Heart left ventricle (tissue), 16 donors: ENCODE data around the gene ZDHHC24. TPM values are rescaled to one million over a fixed set of nuclear protein-coding genes. Genes with fewer than 3 reads are reported as not detected.

Experiments
- ATAC-seq, 4 donors: fragments of 200-7000 bp; cut with Tn5 transposase; one replicate each; pipeline ENCODE4 v1.9.1; 2020 to 2022; ENCODE audit warnings: moderate library complexity in 4 of 4, mild to moderate bottlenecking in 3 of 4, moderate number of reproducible peaks in 1 of 4
- DNase-seq, 5 donors: peaks; one replicate each; pipeline ENCODE4 v3.0.0-alpha.2; 2020
- H3K27ac ChIP-seq, 12 donors: fragments of 200-600 bp; sonication (generic) in 4 of 12; one replicate each; pipeline versions ENCODE4 v1.5.0 to v1.8.0; 2016 to 2022; ENCODE audit warnings: mild to moderate bottlenecking in 2 of 12
- H3K27me3 ChIP-seq, 9 donors: fragments of 200-600 bp; sonication (generic) in 2 of 9; one replicate each; pipeline versions ENCODE4 v1.5.1 to v1.8.0; 2016 to 2022; ENCODE audit warnings: mild to moderate bottlenecking in 3 of 9
- H3K36me3 ChIP-seq, 9 donors: fragments of 200-600 bp; sonication (generic) in 2 of 9; one replicate each; pipeline versions ENCODE4 v1.5.0 to v1.8.0; 2018 to 2022; ENCODE audit warnings: mild to moderate bottlenecking in 2 of 9
- H3K4me1 ChIP-seq, 12 donors: fragments of 200-600 bp; sonication (generic) in 4 of 12; one replicate each; pipeline versions ENCODE4 v1.5.0 to v1.8.0; 2016 to 2022; ENCODE audit warnings: mild to moderate bottlenecking in 3 of 12
- H3K4me3 ChIP-seq, 12 donors: fragments of 200-600 bp; sonication (generic) in 4 of 12; one replicate each; pipeline versions ENCODE4 v1.5.0 to v1.8.0; 2017 to 2022; ENCODE audit warnings: mild to moderate bottlenecking in 9 of 12, moderate library complexity in 4 of 12
- H3K9me3 ChIP-seq, 12 donors: fragments of 200-600 bp; sonication (generic) in 4 of 12; one replicate each; pipeline versions ENCODE4 v1.5.0 to v1.8.0; 2016 to 2022; ENCODE audit warnings: mild to moderate bottlenecking in 1 of 12
- POLR2A ChIP-seq, 2 donors: fragments of 450-650 bp; IDR thresholded peaks; one replicate each; pipeline ENCODE4 v1.6.1; 2017; ENCODE audit warnings: antibody characterized with exemption in 2 of 2, mild to moderate bottlenecking in 2 of 2, moderate library complexity in 2 of 2
- WGBS, 4 donors: extraction: QIAGEN DNeasy Blood & Tissue Kit in 2 of 4; methylation state at CpG; one replicate each; pipeline versions ENCODE4 v1.1.5 to v1.1.7; 2013 to 2018; 5-methylcytosine and 5-hydroxymethylcytosine counted together
- intact Hi-C, 10 donors: fragments of 100-400 bp; cut with DNase I; formaldehyde crosslinking; loops; one replicate each; pipeline versions ENCODE4 v1.11.1 to v1.14.2; 2022
- polyA plus RNA-seq, 2 donors: library from polyadenylated mRNA; stranded (reverse); fragments of 200-250 nt; gene quantifications; one replicate each; pipeline ENCODE4 v1.2.3, GENCODE V29; 2013
- total RNA-seq, 9 donors: library from RNA; depleted of rRNA in 2 of 9; stranded (reverse); fragments of >200 nt in 2 of 9; fragmentation: NEBNext Ultra II Directional in 3 of 9; extraction: Animal tissue kit (Norgen Biotek cat#: 25700) in 3 of 9; gene quantifications; one replicate each; pipeline versions ENCODE4 v1.1.0 to v1.2.4, GENCODE V29; 2016 to 2023
- TF ChIP-seq, protein P1 (sequence below), 12 donors: fragments of 200-600 bp; sonication (generic) in 4 of 12; IDR thresholded peaks; one replicate each; pipeline versions ENCODE4 v1.5.0 to v1.8.0; 2018 to 2022; ENCODE audit warnings: antibody characterized with exemption in 12 of 12, mild to moderate bottlenecking in 5 of 12
- donor health status: ischemic (EF 13 %, LVEDD 7.1; RV severe dilation, severe dysfunction).
- donor health status: healthy with polysubstance abuse.
- donor health status: DM: no; HTN: yes; CAD: no.
- donor health status: DM: no; HTN: no; CAD: no.
- donor health status: ischemic (EF 25% LVEDD 6.9; RV normal size, moderate dysfunction).
- donor health status: ischemic (EF 25% LVEDD 5.7; RV mildly dilated, moderate dysfunction).
- donor health status: healthy.
- donor health status: DM: yes; HTN: yes; CAD: no.
- donor health status: ischemic (EF 35%, LVEDD 5.7; RV mildly dilated, moderate dysfunction).
- donor health status: nonischemic (EF 11% LVEDD 7.7; RV severe dilation, severe dysfunction).
- donor health status: DM: yes; HTN: yes; CAD: no.
- donor health status: PGD.
- donor health status: ischemic (EF 29% LVEDD 5.4; RV normal size, mild dysfunction).
- donor health status: nonischemic (EF 23%, LVEDD 6.1; RV moderate dilation, normal function).

The ZDHHC24 gene
- total and polyA plus RNA-seq, 11 donors = 5.1 to 13.2 (median 6.7) TPM

DNA sequence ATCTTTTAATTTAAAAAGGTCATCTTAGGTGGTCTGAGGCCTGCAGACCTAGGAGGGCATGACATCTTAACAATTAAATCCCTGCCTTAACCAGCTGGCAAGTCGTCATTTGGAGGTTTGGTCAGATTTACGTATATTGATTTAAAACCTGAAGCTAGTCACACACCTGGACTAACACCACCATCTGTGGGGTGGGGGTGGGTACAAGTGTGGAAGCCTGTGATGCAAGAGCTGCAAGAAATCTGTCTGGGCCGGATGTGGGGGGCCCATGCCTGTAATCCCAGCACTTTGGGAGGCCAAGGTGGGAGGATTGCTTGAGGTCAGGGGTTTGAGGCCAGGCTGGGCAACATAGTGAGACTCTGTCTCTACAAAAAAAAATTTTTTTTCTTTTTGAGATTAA lies 35.4 kb upstream of the ZDHHC24 start:
- Histone ChIP-seq H3K4me1 (peaks cover 0 to 8% (median 0%) of the 10 kb centered on the region in 12 donors), H3K27me3 (no peaks in the 10 kb centered on the region), H3K4me3 (no peak overlapping the region), H3K9me3 (peaks cover 0 to 9% (median 0%) of the 10 kb centered on the region in 12 donors), H3K36me3 (no peaks in the 10 kb centered on the region), H3K27ac (no peak overlapping the region)
- 77 to 89% (median 83%) methylated on average over 3 of the region's 3 CpGs for WGBS, 4 donors
- TF ChIP-seq, protein P1, sequence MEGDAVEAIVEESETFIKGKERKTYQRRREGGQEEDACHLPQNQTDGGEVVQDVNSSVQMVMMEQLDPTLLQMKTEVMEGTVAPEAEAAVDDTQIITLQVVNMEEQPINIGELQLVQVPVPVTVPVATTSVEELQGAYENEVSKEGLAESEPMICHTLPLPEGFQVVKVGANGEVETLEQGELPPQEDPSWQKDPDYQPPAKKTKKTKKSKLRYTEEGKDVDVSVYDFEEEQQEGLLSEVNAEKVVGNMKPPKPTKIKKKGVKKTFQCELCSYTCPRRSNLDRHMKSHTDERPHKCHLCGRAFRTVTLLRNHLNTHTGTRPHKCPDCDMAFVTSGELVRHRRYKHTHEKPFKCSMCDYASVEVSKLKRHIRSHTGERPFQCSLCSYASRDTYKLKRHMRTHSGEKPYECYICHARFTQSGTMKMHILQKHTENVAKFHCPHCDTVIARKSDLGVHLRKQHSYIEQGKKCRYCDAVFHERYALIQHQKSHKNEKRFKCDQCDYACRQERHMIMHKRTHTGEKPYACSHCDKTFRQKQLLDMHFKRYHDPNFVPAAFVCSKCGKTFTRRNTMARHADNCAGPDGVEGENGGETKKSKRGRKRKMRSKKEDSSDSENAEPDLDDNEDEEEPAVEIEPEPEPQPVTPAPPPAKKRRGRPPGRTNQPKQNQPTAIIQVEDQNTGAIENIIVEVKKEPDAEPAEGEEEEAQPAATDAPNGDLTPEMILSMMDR (IDR thresholded peaks at IDR 0.05) = no peak
- no peak for TF ChIP-seq POLR2A (IDR thresholded peaks at IDR 0.05)
- no peak for ATAC-seq
- intact Hi-C loops = loop anchor here in 3 of 10 donors (2.0 to 10.0 kb wide), 3 partner anchors 58 to 254 kb away; partner anchors contain the start of gene RBM4 (in 1 of the 3)
- no peak for DNase-seq

DNA sequence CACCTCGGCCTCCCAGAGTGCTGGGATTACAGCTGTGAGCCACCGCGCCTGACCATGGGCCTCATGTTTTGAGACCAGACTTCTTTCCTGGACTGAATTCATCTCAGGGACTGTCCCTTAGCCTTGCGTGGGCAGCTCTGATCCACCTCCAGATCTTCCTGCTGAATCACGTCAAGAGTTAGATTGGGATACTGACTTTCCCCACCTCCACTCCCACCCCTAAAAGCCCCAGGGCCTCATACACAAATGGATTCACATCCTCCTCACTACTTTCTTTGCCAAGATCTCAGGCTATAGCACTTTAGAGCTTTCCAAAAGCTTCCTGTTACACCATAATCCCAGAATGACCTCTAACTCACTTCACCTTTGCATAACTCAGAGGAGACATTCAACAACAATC lies 35.0 kb upstream of the ZDHHC24 start:
- H3K4me1 ChIP-seq = peaks cover 0 to 8% (median 0%) of the 10 kb centered on the region in 12 donors
- no peak overlapping the region for H3K27ac ChIP-seq
- intact Hi-C loops = loop anchor here in 3 of 10 donors (2.0 to 10.0 kb wide), 3 partner anchors 58 to 254 kb away; partner anchors contain the start of gene RBM4 (in 1 of the 3)
- WGBS, 4 donors = 54 to 65% (median 58%) methylated on average over 5 of the region's 5 CpGs
- ATAC-seq = peak in 1 of 4 donors; percentile 45
- no peak overlapping the region for H3K4me3 ChIP-seq
- TF ChIP-seq, protein P1 (IDR thresholded peaks at IDR 0.05) = no peak
- no peaks in the 10 kb centered on the region for H3K36me3 ChIP-seq
- DNase-seq = no peak
- H3K9me3 ChIP-seq = peaks cover 0 to 9% (median 0%) of the 10 kb centered on the region in 12 donors
- H3K27me3 ChIP-seq = no peaks in the 10 kb centered on the region

DNA sequence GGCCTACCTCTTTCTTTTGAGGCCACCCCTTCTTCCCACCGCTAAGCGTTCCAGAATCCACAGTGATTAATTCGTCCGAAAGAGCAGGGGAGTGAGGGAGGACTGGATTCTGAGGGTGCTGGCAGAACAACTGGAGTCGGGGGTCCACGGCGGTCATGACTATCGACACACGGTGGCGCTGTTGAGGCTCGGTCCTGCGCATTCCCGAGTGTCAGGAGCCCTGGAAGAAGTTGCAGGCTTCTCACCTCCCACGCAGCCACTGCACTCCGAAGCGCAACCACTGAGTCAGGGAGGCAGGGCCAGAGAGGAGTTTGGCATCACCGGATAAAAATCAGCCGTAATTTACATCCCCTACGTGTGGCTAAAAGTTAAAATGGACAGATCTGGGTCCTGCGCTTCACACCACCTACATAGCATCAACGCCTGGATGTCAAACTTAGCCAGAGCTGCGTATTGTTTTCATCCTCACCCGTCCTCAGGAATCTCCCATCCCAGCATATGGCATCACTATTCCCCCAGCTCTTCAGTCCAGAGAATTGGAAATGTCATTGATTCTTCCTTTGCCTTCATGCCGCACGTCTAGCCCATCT lies 33.3 kb upstream of the ZDHHC24 start:
- Histone ChIP-seq H3K27ac (no peak overlapping the region), H3K36me3 (no peaks in the 10 kb centered on the region), H3K27me3 (no peaks in the 10 kb centered on the region), H3K4me3 (no peak overlapping the region), H3K4me1 (peaks cover 0 to 8% (median 0%) of the 10 kb centered on the region in 12 donors), H3K9me3 (peaks cover 0 to 9% (median 0%) of the 10 kb centered on the region in 12 donors)
- peak; percentile 78 to 97 (median 88) for ATAC-seq
- 15 to 17% (median 15%) methylated on average over 25 of the region's 25 CpGs for WGBS, 4 donors
- intact Hi-C loops = loop anchor here (1.0 to 10.0 kb wide), 4 partner anchors 98 to 256 kb away; partner anchors contain the start of gene RBM4B (in 1 of the 10)
- no peak for TF ChIP-seq POLR2A (IDR thresholded peaks at IDR 0.05)
- TF ChIP-seq, protein P1 (IDR thresholded peaks at IDR 0.05) = peak; percentile 72 to 87 (median 82)
- peak; percentile 79 to 90 (median 82) for DNase-seq

DNA sequence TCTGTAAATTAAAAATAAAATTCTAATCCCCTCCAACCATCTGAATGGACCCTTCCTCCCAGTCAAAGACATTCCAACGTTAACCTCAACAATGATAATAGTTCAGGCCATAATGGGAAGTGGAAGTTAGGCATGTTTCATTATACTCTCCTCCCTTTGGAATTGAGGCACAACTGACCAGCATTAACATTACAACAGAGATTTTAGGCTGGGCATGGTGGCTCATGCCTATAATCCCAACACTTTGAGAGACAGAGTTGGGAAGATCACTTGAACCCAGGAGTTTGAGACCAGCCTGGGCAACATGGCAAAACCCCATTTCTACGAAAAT lies 25.0 kb upstream of the ZDHHC24 start:
- Histone ChIP-seq H3K36me3 (peaks cover 0 to 5% (median 0%) of the 10 kb centered on the region in 9 donors), H3K27me3 (peaks cover 0 to 6% (median 0%) of the 10 kb centered on the region in 9 donors), H3K4me1 (peaks cover 0 to 17% (median 12%) of the 10 kb centered on the region in 12 donors), H3K4me3 (no peak overlapping the region), H3K9me3 (no peaks in the 10 kb centered on the region), H3K27ac (no peak overlapping the region)
- DNase-seq (no peak), ATAC-seq (no peak)
- 69 to 88% (median 72%) methylated on average over 2 of the region's 2 CpGs for WGBS, 4 donors
- TF ChIP-seq POLR2A (IDR thresholded peaks at IDR 0.05) = no peak
- TF ChIP-seq, protein P1 (IDR thresholded peaks at IDR 0.05) = no peak
- intact Hi-C loops = loop anchor here in 2 of 10 donors (10.0 kb wide), 1 partner anchor 264 kb away; no protein-coding TSS in a partner anchor
